HuH-7 (cell line): ENCODE data around the gene TCF15.
"Not testable (repeated sequence)": the region's sequence is repeated elsewhere in the genome, so short reads cannot be mapped to it uniquely, and the experiment has no call there.

ENCODE experiments used
- DNase-seq: peaks from one replicate; pipeline ENCODE4 v3.0.0; 2011; ENCODE audit warnings: low spot score

TCF15 gene

GRCh38 chr20:578940-579690, 31.0 kb downstream of the TCF15 start:
- DNase-seq: not testable (repeated sequence)

DNA sequence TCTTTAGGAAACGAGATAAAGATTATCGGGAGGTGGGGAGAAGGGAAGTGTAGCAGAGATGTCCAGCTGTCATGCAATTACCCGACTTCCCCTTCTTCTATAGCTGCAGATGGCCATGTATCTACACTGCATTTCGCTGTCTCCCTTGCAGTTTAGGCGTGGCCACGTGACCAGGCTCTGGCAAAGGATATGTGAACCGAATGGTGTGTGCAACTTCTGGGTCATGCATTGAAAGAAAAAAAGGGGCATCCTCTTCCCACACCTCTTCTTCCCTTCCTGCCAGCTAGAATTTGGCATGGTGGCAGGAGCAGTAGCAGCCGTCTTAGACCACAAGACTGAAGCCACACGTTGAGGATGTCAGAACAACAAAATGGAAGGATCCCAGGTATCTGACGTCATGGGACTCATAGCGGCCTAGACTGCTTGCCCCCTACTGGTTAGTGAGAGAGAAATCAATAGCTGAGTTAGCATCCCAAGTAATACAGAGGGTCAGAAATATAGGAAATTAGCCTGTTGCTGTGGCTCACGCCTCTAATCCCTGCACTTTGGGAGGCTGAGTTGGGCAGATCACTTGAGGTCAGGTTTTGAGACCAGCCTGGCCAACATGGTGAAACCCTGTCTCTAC, 32.8 kb downstream of the TCF15 start:
- DNase-seq: peak; percentile 71

DNA sequence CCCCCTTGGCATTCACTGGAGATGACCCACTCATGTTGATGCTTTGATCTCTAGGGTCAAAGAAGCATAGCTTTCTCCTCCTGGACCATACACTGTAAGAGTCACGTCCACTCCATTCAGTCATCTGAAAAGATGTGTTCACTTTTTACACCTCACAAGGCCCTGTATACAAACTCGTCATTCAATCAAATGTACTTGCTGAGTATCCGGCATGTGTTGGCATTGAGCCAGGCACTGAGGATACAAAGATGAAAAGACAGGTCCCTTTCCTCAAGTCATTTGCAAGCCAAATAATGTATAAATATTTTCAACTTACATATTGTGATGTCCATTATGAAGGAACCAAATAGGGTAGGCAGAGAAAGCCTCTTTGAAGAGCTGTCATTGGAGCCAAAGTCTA, 34.0 kb downstream of the TCF15 start:
- DNase-seq: no peak

DNA sequence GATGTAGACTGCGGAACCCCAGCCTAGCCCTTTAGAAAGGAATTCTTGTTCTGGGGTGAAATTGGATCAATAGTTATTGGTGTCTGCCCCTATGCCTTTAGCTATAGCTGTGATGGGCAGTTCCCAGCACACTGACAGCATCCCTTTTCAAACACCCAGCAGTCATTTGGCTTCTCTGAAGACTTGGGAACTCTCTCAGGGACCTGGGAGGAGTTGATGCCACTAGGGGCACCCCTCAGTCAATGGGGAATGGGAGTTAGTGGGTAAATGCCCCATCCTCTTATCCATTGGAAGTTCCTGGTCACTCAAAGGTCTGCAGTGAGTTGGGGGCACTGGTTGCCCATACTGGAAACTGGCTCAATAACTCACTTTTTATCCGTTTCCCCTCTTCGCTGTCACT, 34.9 kb downstream of the TCF15 start:
- DNase-seq: no peak

DNA sequence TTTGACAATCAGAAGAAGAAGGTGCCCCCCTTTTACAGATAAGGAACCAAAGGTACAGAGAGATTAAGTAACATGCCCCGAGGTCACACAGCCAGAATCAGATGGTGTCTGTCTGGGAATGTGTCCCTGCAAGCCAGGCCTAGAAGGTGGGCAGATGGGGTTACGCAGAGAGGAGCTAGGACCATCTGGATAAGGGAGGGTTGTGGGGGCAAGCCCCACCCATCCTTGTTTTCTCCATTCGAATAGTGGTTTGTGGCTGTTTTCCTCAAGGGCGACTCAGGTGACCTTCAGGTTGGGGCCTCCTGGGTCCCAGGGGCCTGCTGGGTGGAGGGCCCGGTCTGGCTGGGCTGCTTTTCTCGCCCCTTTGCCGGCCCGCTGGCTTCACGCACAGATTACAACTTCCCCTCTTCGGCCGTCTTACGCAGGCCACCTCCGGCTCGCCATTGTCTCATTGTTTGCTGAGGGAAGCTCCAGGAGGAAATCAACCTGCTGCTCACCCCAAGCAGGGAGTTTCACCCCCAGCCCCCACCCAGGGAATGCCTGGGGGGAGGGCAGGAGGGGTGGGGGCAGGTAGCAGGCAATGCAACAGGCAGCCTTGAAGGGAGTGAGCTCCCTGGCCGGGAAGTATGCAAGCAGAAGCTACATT, 35.7 kb downstream of the TCF15 start:
- DNase-seq: no peak

- DNase-seq: no peak
These were observed 36.5 kb downstream of the TCF15 start for GRCh38 chr20:573414-574296.

DNA sequence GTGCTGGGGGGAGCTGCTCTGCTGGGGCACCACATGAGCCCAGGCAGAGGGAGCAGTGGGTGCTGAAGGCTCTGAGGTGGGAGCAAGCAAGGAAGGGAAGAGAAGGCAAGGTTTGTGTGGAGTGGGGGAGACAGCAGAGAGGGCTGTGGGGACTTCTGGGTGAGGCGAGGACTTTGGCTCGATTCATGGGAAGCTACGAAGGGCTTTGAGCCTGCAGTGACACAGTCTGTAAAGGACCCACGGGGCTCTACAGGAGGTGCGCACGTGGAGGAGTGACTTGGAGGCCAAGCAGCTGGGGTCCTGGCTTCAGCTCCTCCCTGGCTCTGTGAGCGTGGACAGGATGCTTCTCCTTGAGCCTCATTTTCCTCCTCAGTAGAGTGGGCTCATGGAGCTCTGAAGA, 37.4 kb downstream of the TCF15 start:
- DNase-seq: no peak

DNA sequence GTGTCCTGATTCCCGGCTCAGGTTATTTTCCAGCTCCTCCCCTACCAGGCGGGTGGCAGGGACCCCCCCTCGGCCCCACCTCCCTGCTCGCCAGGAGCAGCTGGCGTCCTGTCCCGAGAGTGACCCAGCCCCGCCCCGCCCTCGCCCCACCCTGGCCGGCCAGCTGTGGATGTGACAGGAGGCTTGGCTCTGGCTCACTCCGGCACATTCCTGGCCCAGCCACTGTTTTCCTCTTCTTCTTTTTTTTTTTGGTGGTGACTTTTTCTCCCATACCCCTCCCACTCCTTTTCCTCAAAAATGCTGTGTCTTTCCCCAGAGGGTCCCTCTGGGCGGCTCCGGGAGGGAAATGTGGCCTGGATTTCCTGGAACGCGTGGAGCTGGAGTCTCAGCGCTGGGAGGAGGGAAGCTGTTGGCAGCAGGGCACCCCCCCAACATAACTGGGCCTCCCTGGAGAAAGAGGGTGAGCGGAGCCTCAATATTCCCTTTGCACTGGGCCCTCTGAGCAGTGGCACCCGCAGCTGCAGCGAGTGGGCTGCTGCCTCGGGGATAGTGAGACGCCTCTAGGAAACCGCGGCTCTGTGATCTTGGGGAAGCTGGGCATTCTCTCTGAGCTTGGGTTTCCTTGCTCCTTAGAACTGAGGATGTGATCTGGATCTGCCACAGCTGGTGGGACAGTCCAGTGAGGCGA, 38.2 kb downstream of the TCF15 start:
- no peak for DNase-seq

- DNase-seq: no peak
These were observed 41.3 kb downstream of the TCF15 start for GRCh38 chr20:568673-569415.

- DNase-seq: no peak
These were observed 41.9 kb downstream of the TCF15 start for GRCh38 chr20:568097-568652.

DNA sequence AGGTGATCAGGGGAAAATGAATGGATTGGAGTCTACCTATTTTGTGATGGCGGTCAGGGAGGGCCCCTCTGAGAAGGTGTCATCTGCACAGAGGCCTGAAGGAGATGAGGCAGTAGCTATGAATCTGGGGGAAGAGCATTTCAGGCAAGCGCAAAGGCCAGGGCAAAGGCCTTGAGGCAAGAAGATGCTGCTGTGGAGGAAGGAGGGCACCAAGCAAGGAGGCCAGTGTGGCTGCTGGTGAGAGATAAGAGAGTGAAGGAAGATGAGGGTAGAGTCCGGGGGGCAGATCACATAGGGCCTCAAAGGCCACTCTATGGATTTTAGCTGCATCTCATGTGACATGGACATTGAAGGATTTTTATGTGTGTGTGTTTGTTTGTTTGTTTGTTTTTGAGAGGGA, 45.9 kb downstream of the TCF15 start:
- no peak for DNase-seq

DNA sequence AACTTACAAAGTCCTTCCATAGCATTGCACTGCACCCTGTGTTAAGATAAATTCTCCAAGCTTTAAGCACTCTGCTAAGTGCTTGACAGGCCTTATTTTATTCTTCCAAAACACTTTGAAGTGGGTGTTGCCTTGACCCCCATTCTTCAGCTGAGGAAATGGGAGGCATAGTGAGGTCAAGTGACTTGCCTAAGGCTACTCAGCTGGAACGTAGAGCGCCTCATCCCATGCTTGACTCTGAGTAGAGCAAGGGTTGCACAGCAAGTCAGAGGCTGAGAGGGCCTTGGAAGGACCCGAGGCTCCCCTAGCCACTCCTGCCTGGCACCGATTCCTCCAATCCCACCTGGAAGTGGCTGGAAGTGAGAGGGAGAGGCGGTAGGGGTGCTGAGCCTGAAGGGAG, 46.9 kb downstream of the TCF15 start:
- no peak for DNase-seq

GRCh38 chr20:562232-562897, 47.7 kb downstream of the TCF15 start:
- no peak for DNase-seq

DNA sequence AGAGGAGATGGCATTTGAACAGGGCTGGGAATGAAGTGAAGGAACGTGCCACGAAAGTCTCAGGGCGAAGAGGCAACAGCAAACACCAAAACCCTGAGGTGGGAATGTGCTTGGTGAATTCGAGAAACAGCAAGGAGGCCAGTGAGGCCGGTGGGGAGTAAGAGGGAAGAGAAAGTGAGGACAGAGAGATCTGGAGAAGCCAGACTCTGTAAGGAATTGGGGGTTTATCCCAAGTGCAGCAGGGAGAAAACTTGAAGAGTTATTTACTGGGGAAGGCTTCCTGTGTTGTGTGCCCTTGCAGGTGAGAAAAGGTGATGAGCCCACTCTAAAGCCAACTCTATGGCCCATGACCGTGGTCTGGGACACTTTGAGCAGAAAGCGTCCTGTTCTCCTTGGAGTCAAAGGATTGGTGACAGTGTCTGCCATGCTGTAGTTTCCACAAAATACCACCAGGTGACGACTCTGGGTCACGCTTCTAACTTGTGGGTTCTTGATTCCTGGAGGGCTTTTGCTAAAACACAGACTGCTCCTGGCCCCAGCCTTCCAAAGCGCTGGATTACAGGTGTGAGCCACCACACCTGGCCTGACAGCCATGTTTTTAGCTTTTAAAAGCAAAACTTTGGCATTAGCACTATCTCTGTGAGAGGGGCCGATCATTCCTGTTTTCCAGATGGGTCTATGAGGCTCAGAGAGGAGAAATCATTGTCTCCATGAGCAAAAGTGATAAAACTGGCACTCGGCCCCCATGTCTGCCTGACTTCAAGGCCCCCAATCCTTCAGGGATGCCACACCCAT, 48.5 kb downstream of the TCF15 start:
- DNase-seq: peak; percentile 80

- DNase-seq: no peak
These were observed 49.4 kb downstream of the TCF15 start for GRCh38 chr20:560680-561079.

DNA sequence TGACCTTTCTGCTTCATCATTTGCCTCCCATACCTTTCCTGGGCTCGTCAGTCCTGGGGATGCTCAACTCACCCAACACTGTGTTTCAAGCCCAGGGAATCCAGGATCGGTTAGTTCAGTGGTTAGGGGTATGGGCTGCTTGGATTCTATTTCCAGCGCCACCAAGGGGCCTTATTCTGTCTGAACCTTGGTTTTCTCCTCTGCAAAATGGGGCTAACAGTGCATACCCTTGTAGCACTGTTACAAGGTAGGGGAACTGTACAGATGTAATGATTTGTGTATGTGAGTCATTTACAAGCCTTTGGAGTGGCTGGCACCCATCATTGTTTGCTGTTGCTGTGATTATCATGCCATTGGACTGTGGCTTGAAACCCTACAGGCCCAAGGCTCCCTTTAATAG, 52.0 kb downstream of the TCF15 start:
- no peak for DNase-seq

- no peak for DNase-seq
These were observed 53.1 kb downstream of the TCF15 start for GRCh38 chr20:556984-557383.

- DNase-seq: no peak
These were observed 54.1 kb downstream of the TCF15 start for GRCh38 chr20:555976-556385.
